Right forelimb (tissue), 1 donor: ENCODE data around the gene RGSL1.
"Not testable (repeated sequence)": the region's sequence is repeated elsewhere in the genome, so short reads cannot be mapped to it uniquely, and the experiment has no call there.

ENCODE experiments used
- DNase-seq: peaks from one replicate; pipeline ENCODE4 v3.0.0-alpha.2; 2018

RGSL1 gene

GRCh38 chr1:182447124-182447523 is 2.8 kb upstream of the RGSL1 start:
- not testable (repeated sequence) for DNase-seq

DNA sequence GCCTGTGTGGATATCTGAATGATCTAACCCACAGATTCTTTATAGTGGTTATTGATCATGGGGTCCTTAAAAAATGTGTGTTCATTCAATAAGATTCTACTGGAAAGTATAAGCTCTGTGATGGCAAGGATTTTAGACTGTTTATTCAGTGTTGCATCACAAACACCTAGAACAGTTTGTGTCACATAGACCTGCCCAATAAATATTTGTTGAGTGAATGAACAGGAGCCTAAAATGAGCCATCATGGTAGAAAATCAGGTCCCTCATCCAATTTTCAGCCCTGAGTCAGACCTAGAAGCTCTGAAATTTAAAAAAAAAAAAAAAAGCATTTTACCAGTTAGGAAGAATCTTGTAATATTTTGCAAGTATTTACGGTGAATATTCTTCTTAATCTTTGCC is 2.3 kb upstream of the RGSL1 start:
- DNase-seq = no peak

DNA sequence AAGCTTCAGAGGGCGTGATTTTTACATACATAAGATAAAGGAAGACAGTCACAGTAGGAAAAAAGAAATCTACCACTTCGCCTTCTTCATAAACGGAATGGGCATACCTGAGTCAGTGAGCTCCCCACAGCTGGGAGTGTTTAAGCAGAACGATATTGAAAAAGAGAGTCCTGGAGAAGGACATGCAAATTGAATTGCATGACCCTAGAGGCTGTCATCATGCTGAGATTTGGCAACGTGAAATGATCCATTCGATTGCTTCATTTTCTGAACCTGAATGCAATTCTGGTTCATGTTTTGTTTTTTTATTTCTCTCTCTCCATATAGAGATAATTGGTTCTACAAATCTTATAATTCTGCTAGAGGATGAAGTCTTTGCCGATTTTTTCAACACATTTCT is 3.7 kb downstream of the RGSL1 start:
- DNase-seq = no peak

GRCh38 chr1:182457844-182458243 is 7.9 kb downstream of the RGSL1 start:
- no peak for DNase-seq

DNA sequence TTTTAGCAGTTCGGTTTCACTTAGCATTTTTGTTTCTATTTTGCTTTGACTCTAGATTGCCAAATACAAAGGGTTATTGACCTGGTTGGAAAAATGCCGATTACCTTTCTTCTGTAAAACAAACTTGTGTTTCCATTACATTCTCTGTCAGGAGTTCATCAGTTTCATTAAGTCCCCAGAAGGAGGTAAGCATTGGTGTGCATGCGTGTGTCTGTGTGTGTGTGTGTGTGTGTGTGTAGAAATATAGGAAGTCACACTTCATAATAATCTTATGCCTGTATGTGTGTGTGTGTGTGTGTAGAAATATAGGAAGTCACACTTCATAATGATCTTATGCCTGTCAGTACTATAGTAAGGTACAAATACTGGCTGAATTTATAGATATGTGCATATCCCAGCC is 10.0 kb downstream of the RGSL1 start:
- DNase-seq = no peak

DNA sequence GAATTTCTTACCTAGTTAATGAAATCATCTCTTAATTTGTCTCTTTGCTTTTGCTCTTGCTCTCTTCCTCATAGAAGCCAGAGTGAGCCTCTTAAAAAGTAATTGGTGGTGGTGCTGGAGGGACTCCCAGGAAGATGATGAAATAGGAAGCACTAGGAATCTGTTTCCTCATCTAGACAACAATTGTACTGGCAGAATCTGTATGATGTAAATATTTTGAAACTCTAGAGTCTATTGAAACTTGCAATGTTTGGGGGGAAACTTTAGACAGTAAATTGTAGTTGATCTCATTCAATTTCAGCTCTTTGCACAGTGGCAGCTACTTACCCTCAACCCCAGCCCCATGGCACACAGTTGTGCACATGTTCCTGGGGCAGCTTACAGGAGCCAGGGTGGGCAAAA is 10.6 kb downstream of the RGSL1 start:
- no peak for DNase-seq

DNA sequence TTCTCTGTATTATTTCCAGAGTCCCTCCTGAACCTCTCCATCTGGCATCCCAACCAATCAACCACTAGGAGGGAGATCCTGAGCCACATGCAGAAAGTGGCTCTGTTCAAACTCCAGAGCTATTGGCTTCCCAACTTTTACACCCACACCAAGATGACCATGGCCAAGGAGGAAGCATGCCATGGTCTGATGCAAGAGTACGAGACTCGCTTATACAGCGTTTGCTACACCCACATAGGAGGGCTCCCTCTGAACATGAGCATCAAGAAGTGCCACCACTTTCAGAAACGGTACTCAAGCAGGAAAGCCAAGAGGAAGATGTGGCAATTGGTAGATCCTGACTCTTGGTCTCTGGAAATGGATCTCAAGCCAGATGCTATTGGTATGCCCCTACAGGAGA is 23.6 kb downstream of the RGSL1 start:
- no peak for DNase-seq

- no peak for DNase-seq
Measured at GRCh38 chr1:182476625-182477024, 26.7 kb downstream of the RGSL1 start.

DNA sequence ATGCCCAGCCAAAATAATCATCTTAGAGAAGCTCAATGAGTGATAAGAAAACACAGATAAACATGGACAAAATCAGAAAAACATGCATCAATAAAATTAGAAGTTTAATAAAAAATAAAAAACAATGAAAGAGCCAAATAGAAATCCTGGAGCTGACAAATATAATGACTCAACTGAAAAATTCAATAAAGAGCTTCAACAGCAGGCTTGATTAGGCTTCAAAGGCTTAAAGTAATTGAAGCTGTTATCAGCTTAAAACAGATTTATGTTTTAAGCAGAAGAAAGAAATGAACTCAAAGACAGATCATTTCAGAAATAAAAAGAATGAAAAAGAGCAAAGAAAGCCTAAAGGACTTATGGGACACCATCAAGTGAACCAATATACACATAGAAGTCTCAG is 28.3 kb downstream of the RGSL1 start:
- no peak for DNase-seq

GRCh38 chr1:182484067-182484466 is 34.1 kb downstream of the RGSL1 start:
- DNase-seq = no peak

DNA sequence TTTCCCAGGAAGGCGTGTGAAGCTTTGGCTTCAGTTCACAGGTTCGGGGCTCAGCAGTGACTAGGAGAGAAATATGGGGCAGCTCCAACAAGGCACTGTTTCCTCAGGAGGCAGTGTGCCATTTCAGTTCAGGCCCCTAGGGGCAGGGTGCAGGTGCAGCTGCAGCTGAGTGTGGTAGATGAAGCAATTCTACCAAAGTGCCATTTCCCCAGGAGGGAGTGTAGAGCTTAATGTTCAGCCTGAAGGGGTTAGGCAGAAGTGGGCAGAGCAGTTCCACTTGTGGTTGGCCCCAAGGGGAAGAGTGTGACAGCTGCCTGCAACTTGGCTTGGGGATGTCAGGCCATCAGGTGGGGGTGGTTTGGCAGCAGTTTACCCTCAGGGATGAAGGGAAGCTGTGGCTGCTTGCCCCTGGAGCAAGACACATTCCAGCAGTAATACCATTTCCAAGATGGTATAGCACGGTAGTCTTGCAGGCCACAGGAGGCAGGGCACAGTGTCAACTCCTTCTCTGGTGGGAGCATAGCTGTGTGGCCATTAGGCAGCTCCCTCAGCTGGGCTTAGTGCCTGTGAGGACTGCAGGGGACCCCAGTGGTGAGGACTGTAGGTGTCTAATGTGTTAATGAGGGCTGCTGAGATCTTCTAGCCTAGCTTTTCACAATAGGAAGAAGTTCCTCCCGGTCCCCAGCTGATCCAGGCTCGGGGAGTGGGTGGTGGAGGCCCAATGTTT is 34.7 kb downstream of the RGSL1 start:
- no peak for DNase-seq

DNA sequence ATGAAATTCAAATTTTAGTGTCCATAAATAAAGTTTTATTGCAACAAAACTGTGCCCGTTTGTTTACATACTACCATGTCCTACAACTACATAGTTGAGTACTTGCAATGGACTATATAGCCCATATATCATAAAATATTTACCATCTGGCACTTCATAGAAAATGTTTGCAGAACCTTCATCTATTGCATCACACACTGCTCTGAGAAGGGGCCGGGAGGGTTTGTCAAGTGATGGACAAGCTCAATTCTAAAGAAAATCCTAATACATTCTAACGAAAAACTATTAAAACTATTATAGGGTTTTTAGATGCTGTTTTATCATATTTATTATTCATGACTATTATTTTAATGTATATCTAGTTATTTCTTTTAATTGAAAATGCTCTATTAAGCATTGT is 35.9 kb downstream of the RGSL1 start:
- no peak for DNase-seq

- no peak for DNase-seq
Measured at GRCh38 chr1:182488803-182489202, 38.9 kb downstream of the RGSL1 start.

- no peak for DNase-seq
Measured at GRCh38 chr1:182493063-182493462, 43.1 kb downstream of the RGSL1 start.

- no peak for DNase-seq
Measured at GRCh38 chr1:182495002-182495401, 45.1 kb downstream of the RGSL1 start.

DNA sequence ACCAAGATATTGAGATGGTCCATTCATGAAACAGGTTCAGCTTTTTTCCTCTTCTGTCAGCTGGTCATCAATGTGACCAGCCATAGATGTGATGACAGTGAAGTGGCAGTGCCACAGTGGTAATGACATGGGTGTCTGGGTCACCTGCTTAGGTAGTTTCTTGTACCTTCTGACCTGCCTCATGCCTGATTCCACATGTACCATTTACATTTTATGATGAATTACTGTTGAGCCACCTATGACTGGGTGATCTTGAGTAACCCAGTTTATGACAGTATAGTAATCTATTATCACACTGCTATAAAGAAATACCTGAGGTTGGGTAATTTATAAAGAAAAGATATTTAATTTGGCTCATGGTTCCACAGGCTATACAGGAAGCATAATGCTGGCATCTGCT is 45.7 kb downstream of the RGSL1 start:
- no peak for DNase-seq

GRCh38 chr1:182507685-182508084 is 57.7 kb downstream of the RGSL1 start:
- DNase-seq = no peak

DNA sequence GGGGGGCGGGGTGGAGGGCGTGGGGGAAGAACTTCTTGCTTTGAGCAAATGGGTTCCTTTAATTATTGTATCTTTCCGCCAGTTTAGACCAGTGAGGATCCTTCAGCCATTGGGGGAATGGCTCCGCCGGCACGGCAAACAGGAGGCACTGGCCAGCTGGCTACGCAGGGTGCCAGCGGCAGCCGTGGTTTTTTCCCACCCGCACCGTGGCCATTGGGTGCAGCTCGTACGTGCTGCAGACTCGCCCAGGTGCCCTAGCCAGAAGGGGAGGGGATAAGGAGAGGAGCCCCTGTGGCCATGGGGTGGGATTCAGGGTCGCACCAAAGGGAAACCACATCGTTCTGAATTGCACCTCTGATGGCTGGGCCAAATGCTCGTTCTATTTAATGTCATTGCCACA is 65.6 kb downstream of the RGSL1 start:
- DNase-seq = no peak

DNA sequence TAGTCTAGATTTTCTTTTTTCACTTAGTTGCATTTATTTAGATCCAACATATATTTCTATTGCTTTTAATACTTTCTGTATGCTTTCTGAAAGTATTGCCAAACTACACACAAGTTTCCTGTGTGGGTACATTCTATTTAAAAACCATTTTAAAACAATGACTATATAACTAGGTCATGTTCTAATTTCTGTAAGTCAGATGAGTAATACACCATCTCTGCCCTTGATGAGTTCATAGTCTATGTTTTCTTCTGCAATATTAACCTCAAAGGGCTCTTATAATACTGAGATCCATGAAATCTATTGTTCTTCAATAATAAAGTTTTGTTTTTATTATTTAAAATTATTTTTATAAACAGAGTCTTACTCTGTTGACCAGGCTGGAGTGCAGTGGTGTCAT is 70.8 kb downstream of the RGSL1 start:
- DNase-seq = no peak

GRCh38 chr1:182525342-182525741 is 75.4 kb downstream of the RGSL1 start:
- no peak for DNase-seq

GRCh38 chr1:182527680-182528079 is 77.7 kb downstream of the RGSL1 start:
- DNase-seq = no peak

GRCh38 chr1:182528206-182528605 is 78.3 kb downstream of the RGSL1 start:
- not testable (repeated sequence) for DNase-seq

- no peak for DNase-seq
Measured at GRCh38 chr1:182533896-182534295, 84.0 kb downstream of the RGSL1 start.

DNA sequence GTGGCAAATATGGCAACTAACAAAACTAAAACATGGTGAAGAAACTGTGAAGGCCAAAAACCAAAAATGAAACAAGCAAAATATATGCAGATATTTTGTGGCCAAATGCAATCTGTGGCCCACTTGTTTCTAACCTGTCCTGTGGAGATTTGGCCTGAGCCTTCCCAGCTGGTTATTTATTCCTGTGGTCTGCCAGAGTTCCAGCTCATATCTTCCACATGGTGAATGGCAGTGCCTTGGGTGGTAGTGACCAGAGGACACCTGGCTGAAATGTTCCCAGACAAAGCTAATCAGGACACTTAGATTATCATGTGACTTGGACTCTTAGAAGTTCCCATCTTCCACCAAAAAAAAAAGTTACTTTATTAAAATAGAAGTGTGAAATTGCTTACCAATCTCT is 99.4 kb downstream of the RGSL1 start:
- no peak for DNase-seq

DNA sequence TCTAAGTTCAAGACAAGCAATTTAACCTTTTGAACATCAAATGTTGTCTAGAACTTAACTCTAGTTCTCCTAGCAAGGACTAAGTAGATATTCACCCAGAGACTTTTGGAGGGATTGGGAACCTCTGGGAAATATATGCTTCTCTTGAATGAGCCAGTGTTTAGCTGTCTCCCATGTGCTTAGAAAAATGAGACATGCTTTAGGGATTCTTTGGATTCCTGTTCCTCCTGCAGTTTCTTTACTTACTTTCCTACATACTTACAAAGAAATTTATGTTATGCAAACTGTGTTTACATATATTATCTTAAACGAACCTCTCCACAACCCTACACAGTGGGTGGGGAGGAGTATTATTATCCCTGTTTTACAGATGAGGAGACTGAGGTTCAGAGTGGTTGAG is 99.9 kb downstream of the RGSL1 start:
- no peak for DNase-seq

GRCh38 chr1:182552527-182552926 is 102.6 kb downstream of the RGSL1 start:
- DNase-seq = no peak
